SK-N-SH treated with all-trans-retinoic acid at 6 μM for 48 hours (cell line): ENCODE measurements around the gene BNC2.
A peak's percentile ranks its signal among the peaks of the same experiment; 100 is the strongest.

Experiments
- ATAC-seq: fragments of 200-7000 bp; cut with Tn5 transposase; 3 replicates; pipeline ENCODE4 v1.9.1; 2020; ENCODE audit warnings: mild to moderate bottlenecking, moderate library complexity
- ARNTL ChIP-seq: fragments of 450-650 bp; formaldehyde crosslinking; IDR thresholded peaks from 2 replicates; pipeline ENCODE4 v1.5.0; 2020; ENCODE audit warnings: low read depth, mild to moderate bottlenecking, moderate library complexity, borderline replicate concordance
- BACH2 ChIP-seq: fragments of 250-450 bp; sonication (Bioruptor Pico); IDR thresholded peaks from 2 replicates; pipeline ENCODE4 v1.9.0; 2021; ENCODE audit warnings: mild to moderate bottlenecking, borderline replicate concordance
- CSDC2 ChIP-seq: fragments of 250-450 bp; sonication (Bioruptor Pico); IDR thresholded peaks from 2 replicates; pipeline ENCODE4 v1.5.0; 2020; ENCODE audit warnings: mild to moderate bottlenecking, moderate library complexity
- ESRRG ChIP-seq: fragments of 250-450 bp; sonication (Bioruptor Pico); IDR thresholded peaks from 2 replicates; pipeline ENCODE4 v1.6.1; 2021; ENCODE audit warnings: mild to moderate bottlenecking
- GLIS3 ChIP-seq: fragments of 250-450 bp; sonication (Bioruptor Pico); IDR thresholded peaks from 2 replicates; pipeline ENCODE4 v1.5.0; 2020; ENCODE audit warnings: mild to moderate bottlenecking, moderate library complexity
- ISL1 ChIP-seq: fragments of 250-450 bp; sonication (Bioruptor Pico); IDR thresholded peaks from 2 replicates; pipeline ENCODE4 v2.1.2; 2022; ENCODE audit warnings: mild to moderate bottlenecking, moderate library complexity
- OSR1 ChIP-seq: fragments of 250-450 bp; sonication (Bioruptor Pico); IDR thresholded peaks from 2 replicates; pipeline ENCODE4 v1.8.0; 2022; ENCODE audit warnings: moderate library complexity, mild to moderate bottlenecking, inconsistent platforms
- PPARA ChIP-seq: fragments of 250-450 bp; sonication (Bioruptor Pico); IDR thresholded peaks from 2 replicates; pipeline ENCODE4 v1.5.0; 2020; ENCODE audit warnings: mild to moderate bottlenecking, borderline replicate concordance
- RARB ChIP-seq: fragments of 250-450 bp; sonication (Bioruptor Pico); IDR thresholded peaks from 2 replicates; pipeline ENCODE4 v1.8.0; 2021; ENCODE audit warnings: mild to moderate bottlenecking, moderate library complexity
- SNAI2 ChIP-seq: fragments of 250-450 bp; sonication (Bioruptor Pico); IDR thresholded peaks from 2 replicates; pipeline ENCODE4 v1.5.0; 2020; ENCODE audit warnings: mild to moderate bottlenecking, moderate library complexity
- TCF4 ChIP-seq: fragments of 250-450 bp; sonication (Bioruptor Pico); IDR thresholded peaks from 2 replicates; pipeline ENCODE4 v1.8.0; 2021; ENCODE audit warnings: mild to moderate bottlenecking, moderate library complexity, borderline replicate concordance
- TOX ChIP-seq: fragments of 250-450 bp; sonication (Bioruptor Pico); IDR thresholded peaks from 2 replicates; pipeline ENCODE4 v1.8.0; 2021; ENCODE audit warnings: mild to moderate bottlenecking, moderate library complexity, borderline replicate concordance
- ZC3H10 ChIP-seq: fragments of 250-450 bp; sonication (Bioruptor Pico); IDR thresholded peaks from 2 replicates; pipeline ENCODE4 v1.5.1; 2021; ENCODE audit warnings: mild to moderate bottlenecking, moderate library complexity
- ZFP3 ChIP-seq: fragments of 250-450 bp; sonication (Bioruptor Pico); IDR thresholded peaks from 2 replicates; pipeline ENCODE4 v1.5.0; 2020; ENCODE audit warnings: mild to moderate bottlenecking, moderate library complexity
- ZFP30 ChIP-seq: fragments of 450-650 bp; formaldehyde crosslinking; IDR thresholded peaks from 2 replicates; pipeline ENCODE4 v1.5.0; 2022; ENCODE audit warnings: mild to moderate bottlenecking, moderate library complexity
- ZNF565 ChIP-seq: fragments of 450-650 bp; formaldehyde crosslinking; conservative IDR thresholded peaks from 2 replicates; pipeline ENCODE4 v1.5.0; 2020; ENCODE audit warnings: low read depth, mild to moderate bottlenecking, moderate library complexity
- ZNF70 ChIP-seq: fragments of 450-650 bp; formaldehyde crosslinking; IDR thresholded peaks from 2 replicates; pipeline ENCODE4 v1.5.0; 2020; ENCODE audit warnings: mild to moderate bottlenecking, moderate library complexity
- ZNF8 ChIP-seq: fragments of 450-650 bp; formaldehyde crosslinking; IDR thresholded peaks from 2 replicates; pipeline ENCODE4 v1.5.0; 2020; ENCODE audit warnings: mild to moderate bottlenecking, moderate library complexity
- TF ChIP-seq, protein P1 (sequence below): fragments of 250-450 bp; sonication (Bioruptor Pico); IDR thresholded peaks from 2 replicates; pipeline ENCODE4 v1.5.0; 2020; ENCODE audit warnings: mild to moderate bottlenecking, moderate library complexity
- TF ChIP-seq, protein P2 (sequence below): fragments of 250-450 bp; sonication (Bioruptor Pico); IDR thresholded peaks from 2 replicates; pipeline ENCODE4 v1.8.0; 2020; ENCODE audit warnings: mild to moderate bottlenecking, moderate library complexity, borderline replicate concordance
- TF ChIP-seq, protein P3 (sequence below): fragments of 250-450 bp; sonication (Bioruptor Pico); IDR thresholded peaks from 2 replicates; pipeline ENCODE4 v1.5.1; 2020; ENCODE audit warnings: low read depth, mild to moderate bottlenecking, moderate library complexity
- TF ChIP-seq, protein P4 (sequence below): fragments of 250-450 bp; sonication (Bioruptor Pico); IDR thresholded peaks from 2 replicates; pipeline ENCODE4 v1.5.1; 2021; ENCODE audit warnings: mild to moderate bottlenecking, moderate library complexity

The BNC2 gene

DNA sequence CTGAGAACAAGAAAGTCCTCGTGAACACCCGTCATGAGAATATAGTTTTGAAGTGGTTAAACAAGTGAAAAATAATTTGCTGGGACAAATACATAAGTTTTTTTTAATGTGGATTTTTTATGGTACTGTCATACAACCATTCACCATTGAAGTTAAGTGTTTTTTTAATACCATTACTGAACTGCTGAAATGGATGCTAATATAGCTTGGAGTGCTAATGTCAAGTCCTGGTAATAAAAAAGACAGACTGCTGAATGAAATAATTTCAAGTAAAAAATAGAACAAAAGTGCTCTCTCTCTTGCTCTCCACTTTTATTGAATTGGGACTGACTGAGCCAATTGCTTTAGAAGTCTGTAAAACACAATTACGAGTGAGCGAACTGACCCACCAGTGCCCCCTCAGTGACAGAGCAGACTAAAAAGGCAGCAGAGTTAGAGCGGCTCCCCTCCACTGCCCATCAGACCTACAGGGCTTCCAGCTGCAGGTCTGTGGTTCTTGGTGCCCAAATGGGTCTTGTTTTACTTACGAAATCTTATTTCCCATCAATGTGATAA is 442.5 kb downstream of the BNC2 start:
- TF ChIP-seq ESRRG (CRISPR knock-in tag), result no peak
- no peak for TF ChIP-seq PPARA (CRISPR knock-in tag)
- TF ChIP-seq, all 23 proteins: peak for 0
- no peak for ATAC-seq

DNA sequence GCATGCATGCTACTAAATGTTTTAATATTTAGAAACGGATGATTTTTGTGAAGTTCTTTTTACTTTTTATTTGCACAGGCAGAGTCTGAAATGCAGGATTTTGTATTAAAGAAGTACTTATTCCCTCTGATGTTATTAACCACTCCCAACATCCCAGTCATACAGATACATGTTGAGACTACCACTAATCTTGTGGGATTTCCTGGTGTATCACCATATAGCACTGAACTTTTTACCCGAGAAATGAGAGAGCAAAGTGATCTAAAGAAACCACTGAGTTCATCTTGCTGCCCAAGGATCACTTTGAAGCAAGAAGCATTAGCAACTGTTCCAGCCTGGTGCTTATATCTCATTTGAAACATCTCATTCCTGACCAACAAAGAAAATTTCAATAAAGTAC is 443.8 kb downstream of the BNC2 start:
- TF ChIP-seq OSR1 (CRISPR knock-in tag) (no peak), ZNF8 (CRISPR knock-in tag) (no peak), TOX (no peak), ARNTL (no peak), ISL1 (CRISPR knock-in tag) (no peak), RARB (CRISPR knock-in tag) (no peak), PPARA (CRISPR knock-in tag) (no peak), ZFP30 (CRISPR knock-in tag) (no peak), ZNF70 (CRISPR knock-in tag) (no peak), CSDC2 (CRISPR knock-in tag) (no peak), ZC3H10 (no peak)
- TF ChIP-seq, protein P1, sequence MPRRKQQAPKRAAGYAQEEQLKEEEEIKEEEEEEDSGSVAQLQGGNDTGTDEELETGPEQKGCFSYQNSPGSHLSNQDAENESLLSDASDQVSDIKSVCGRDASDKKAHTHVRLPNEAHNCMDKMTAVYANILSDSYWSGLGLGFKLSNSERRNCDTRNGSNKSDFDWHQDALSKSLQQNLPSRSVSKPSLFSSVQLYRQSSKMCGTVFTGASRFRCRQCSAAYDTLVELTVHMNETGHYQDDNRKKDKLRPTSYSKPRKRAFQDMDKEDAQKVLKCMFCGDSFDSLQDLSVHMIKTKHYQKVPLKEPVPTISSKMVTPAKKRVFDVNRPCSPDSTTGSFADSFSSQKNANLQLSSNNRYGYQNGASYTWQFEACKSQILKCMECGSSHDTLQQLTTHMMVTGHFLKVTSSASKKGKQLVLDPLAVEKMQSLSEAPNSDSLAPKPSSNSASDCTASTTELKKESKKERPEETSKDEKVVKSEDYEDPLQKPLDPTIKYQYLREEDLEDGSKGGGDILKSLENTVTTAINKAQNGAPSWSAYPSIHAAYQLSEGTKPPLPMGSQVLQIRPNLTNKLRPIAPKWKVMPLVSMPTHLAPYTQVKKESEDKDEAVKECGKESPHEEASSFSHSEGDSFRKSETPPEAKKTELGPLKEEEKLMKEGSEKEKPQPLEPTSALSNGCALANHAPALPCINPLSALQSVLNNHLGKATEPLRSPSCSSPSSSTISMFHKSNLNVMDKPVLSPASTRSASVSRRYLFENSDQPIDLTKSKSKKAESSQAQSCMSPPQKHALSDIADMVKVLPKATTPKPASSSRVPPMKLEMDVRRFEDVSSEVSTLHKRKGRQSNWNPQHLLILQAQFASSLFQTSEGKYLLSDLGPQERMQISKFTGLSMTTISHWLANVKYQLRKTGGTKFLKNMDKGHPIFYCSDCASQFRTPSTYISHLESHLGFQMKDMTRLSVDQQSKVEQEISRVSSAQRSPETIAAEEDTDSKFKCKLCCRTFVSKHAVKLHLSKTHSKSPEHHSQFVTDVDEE (CRISPR knock-in tag), result no peak
- ATAC-seq, result no peak

DNA sequence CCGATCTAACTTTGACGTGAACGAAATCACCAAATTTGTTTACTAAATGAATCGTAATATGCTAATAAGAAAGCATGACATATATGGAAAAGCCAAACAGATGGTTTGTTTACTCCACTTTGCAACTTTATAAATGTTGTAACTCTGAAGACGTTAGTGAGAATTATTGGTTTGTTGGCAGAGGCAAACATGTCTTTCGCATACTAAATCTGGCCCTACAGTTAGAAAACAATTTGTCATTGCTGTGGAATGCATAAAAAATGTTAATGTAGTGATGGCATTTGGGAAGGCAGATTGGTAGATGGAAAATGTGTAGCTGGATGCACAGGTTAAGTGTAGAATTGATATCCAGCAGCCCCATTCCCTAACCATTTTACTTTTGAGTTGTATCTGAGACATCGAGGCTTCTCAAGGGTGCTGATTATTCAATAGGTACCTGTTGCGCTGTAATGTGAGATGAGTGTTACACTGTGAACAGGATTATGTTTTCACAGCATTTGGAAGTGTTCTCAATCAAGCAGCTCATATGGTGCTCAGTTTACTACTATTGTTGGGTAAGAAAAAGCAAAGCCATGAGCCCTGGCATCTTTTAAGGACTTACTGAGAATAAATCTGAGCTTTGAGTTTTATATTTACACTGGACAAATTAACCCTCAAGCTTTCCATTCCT is 444.8 kb downstream of the BNC2 start:
- no peak for TF ChIP-seq ZC3H10
- peak; percentile 87 for TF ChIP-seq ISL1 (CRISPR knock-in tag)
- TF ChIP-seq ZFP3 (CRISPR knock-in tag), result peak; percentile 14; the same call in 1 of the 2 replicates
- no peak for TF ChIP-seq TOX
- ATAC-seq, result peak; percentile 74

DNA sequence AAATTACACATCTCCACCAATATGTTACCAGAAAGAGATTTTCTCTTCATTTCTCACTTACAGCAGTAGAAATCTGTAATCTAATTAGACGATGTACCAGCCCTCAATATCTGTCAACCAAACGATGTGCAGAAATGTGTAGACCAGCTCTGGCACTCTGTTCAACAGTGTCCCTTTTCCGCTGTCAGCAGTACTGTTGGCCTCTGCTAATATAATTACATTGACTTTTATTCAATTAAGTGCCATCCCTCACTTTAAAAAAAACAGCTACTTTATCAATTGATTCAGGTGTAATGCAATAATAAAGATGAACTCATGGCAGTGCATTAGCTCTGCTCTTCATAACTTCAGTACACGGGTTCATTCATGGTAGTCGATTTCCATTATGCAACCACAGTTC is 448.4 kb downstream of the BNC2 start:
- ATAC-seq, result peak; percentile 43; the same call in 2 of the 3 replicates
- no peak for TF ChIP-seq CSDC2 (CRISPR knock-in tag)
- no peak for TF ChIP-seq PPARA (CRISPR knock-in tag)
- TF ChIP-seq, protein P2, sequence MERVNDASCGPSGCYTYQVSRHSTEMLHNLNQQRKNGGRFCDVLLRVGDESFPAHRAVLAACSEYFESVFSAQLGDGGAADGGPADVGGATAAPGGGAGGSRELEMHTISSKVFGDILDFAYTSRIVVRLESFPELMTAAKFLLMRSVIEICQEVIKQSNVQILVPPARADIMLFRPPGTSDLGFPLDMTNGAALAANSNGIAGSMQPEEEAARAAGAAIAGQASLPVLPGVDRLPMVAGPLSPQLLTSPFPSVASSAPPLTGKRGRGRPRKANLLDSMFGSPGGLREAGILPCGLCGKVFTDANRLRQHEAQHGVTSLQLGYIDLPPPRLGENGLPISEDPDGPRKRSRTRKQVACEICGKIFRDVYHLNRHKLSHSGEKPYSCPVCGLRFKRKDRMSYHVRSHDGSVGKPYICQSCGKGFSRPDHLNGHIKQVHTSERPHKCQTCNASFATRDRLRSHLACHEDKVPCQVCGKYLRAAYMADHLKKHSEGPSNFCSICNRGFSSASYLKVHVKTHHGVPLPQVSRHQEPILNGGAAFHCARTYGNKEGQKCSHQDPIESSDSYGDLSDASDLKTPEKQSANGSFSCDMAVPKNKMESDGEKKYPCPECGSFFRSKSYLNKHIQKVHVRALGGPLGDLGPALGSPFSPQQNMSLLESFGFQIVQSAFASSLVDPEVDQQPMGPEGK (CRISPR knock-in tag), result no peak
- TF ChIP-seq ARNTL, result peak; percentile 37; the same call in 1 of the 2 replicates
- TF ChIP-seq RARB (CRISPR knock-in tag), result no peak
- TF ChIP-seq, protein P3, sequence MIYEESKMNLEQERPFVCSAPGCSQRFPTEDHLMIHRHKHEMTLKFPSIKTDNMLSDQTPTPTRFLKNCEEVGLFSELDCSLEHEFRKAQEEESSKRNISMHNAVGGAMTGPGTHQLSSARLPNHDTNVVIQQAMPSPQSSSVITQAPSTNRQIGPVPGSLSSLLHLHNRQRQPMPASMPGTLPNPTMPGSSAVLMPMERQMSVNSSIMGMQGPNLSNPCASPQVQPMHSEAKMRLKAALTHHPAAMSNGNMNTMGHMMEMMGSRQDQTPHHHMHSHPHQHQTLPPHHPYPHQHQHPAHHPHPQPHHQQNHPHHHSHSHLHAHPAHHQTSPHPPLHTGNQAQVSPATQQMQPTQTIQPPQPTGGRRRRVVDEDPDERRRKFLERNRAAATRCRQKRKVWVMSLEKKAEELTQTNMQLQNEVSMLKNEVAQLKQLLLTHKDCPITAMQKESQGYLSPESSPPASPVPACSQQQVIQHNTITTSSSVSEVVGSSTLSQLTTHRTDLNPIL, result peak; percentile 79
- TF ChIP-seq, protein P4, sequence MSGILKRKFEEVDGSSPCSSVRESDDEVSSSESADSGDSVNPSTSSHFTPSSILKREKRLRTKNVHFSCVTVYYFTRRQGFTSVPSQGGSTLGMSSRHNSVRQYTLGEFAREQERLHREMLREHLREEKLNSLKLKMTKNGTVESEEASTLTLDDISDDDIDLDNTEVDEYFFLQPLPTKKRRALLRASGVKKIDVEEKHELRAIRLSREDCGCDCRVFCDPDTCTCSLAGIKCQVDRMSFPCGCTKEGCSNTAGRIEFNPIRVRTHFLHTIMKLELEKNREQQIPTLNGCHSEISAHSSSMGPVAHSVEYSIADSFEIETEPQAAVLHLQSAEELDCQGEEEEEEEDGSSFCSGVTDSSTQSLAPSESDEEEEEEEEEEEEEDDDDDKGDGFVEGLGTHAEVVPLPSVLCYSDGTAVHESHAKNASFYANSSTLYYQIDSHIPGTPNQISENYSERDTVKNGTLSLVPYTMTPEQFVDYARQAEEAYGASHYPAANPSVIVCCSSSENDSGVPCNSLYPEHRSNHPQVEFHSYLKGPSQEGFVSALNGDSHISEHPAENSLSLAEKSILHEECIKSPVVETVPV (CRISPR knock-in tag), result 0 out of 2 replicates have a peak, but pooled peaks have one; percentile 81
- TF ChIP-seq ZNF70 (CRISPR knock-in tag), result no peak
- TF ChIP-seq OSR1 (CRISPR knock-in tag), result no peak
- TF ChIP-seq BACH2, result no peak
- TF ChIP-seq ZFP3 (CRISPR knock-in tag), result 0 out of 2 replicates have a peak, but pooled peaks have one; percentile 19
- TF ChIP-seq, protein P1 (CRISPR knock-in tag), result peak; percentile 96
- TF ChIP-seq GLIS3, result no peak
- TF ChIP-seq TCF4 (CRISPR knock-in tag), result peak; percentile 95
- no peak for TF ChIP-seq ZC3H10
- no peak for TF ChIP-seq ZFP30 (CRISPR knock-in tag)
- peak; percentile 93 for TF ChIP-seq ISL1 (CRISPR knock-in tag)
- no peak; the same call in 1 of the 2 replicates for TF ChIP-seq ZNF8 (CRISPR knock-in tag)
- TF ChIP-seq ESRRG (CRISPR knock-in tag), result peak; percentile 82; the same call in 1 of the 2 replicates
- TF ChIP-seq TOX, result no peak
- no peak for TF ChIP-seq ZNF565 (CRISPR knock-in tag)
- peak; percentile 67; the same call in 1 of the 2 replicates for TF ChIP-seq SNAI2
